Measurements from ENCODE around the gene WFDC11. TPM values are rescaled to one million over a fixed set of nuclear protein-coding genes. Genes with fewer than 3 reads are reported as not detected.
"Not testable (repeated sequence)": the region's sequence is repeated elsewhere in the genome, so short reads cannot be mapped to it uniquely, and the experiment has no call there.

Gene WFDC11
- polyA plus RNA-seq, 1 donor (not counting 4 experiments of a cell fraction or from before 2014, with no cell fraction given), result not detected

GRCh38 chr20:45672765-45673164 is 2.7 kb upstream of the WFDC11 start:
- H2AFZ ChIP-seq (ENCODE audit: control insufficient read depth, low read length), result no peak overlapping the region
- TF ChIP-seq EZH2 (IDR thresholded peaks at IDR 0.05; ENCODE audit: low read length) (no peak), CTCF (optimal IDR thresholded peaks at IDR 0.05 in 1 of 3, IDR thresholded peaks at IDR 0.05 in 1 of 3, conservative IDR thresholded peaks at IDR 0.05 in 1 of 3; ENCODE audit: extremely low read depth in 1 of 3, insufficient read depth in 2 of 3, low read length in 3 of 3) (no peak)
- no peak overlapping the region for H3K9ac ChIP-seq (ENCODE audit: control insufficient read depth, extremely low read depth, insufficient read depth, low read length)
- H3K79me2 ChIP-seq (ENCODE audit: control insufficient read depth, insufficient read depth, low read length), result no peaks in the 10 kb centered on the region
- no peaks in the 10 kb centered on the region for H3K36me3 ChIP-seq (ENCODE audit: control insufficient read depth in 2 of 2, extremely low read depth in 1 of 2, insufficient read depth in 2 of 2, low read length in 2 of 2)
- H3K4me1 ChIP-seq (ENCODE audit: control insufficient read depth, extremely low read depth, insufficient read depth, low read length), result no peaks in the 10 kb centered on the region
- FAIRE-seq (no peak), DNase-seq (ENCODE audit: low read depth, low spot score) (no peak)
- H4K20me1 ChIP-seq (ENCODE audit: control insufficient read depth, extremely low read depth, insufficient read depth, low read length), result no peaks in the 10 kb centered on the region
- no peak overlapping the region for H3K4me3 ChIP-seq (ENCODE audit: control insufficient read depth in 2 of 3, extremely low read depth in 1 of 3, insufficient read depth in 2 of 3, low read depth in 1 of 3, low read length in 3 of 3)
- no peaks in the 10 kb centered on the region for H3K9me1 ChIP-seq (ENCODE audit: control insufficient read depth, extremely low read depth, insufficient read depth, low read length)
- H3K9me3 ChIP-seq (ENCODE audit: control insufficient read depth, low read depth, low read length), result no peaks in the 10 kb centered on the region
- no peak overlapping the region for H3K27ac ChIP-seq (ENCODE audit: control insufficient read depth, insufficient read depth, low read length)
- no peak overlapping the region for H3K4me2 ChIP-seq (ENCODE audit: control insufficient read depth, extremely low read depth, insufficient read depth, low read depth, low read length)
- no peaks in the 10 kb centered on the region for H3K27me3 ChIP-seq (ENCODE audit: control insufficient read depth, extremely low read depth, insufficient read depth, low read length)
- dilution Hi-C loops (cut with MboI; ENCODE audit: extremely low pct_ligation_motif_present, low sequenced_read_pairs), result no loop called here

GRCh38 chr20:45657038-45657437 is 13.0 kb downstream of the WFDC11 start:
- H3K27ac ChIP-seq (ENCODE audit: control insufficient read depth, insufficient read depth, low read length); H3K9me3 ChIP-seq (ENCODE audit: control insufficient read depth, low read depth, low read length); dilution Hi-C loops (cut with MboI; ENCODE audit: extremely low pct_ligation_motif_present, low sequenced_read_pairs); H4K20me1 ChIP-seq (ENCODE audit: control insufficient read depth, extremely low read depth, insufficient read depth, low read length); H3K4me2 ChIP-seq (ENCODE audit: control insufficient read depth, extremely low read depth, insufficient read depth, low read depth, low read length); H3K4me1 ChIP-seq (ENCODE audit: control insufficient read depth, extremely low read depth, insufficient read depth, low read length); H3K9me1 ChIP-seq (ENCODE audit: control insufficient read depth, extremely low read depth, insufficient read depth, low read length); DNase-seq (ENCODE audit: low read depth, low spot score); H3K27me3 ChIP-seq (ENCODE audit: control insufficient read depth, extremely low read depth, insufficient read depth, low read length); H3K4me3 ChIP-seq (ENCODE audit: control insufficient read depth in 2 of 3, extremely low read depth in 1 of 3, insufficient read depth in 2 of 3, low read depth in 1 of 3, low read length in 3 of 3); FAIRE-seq; H3K79me2 ChIP-seq (ENCODE audit: control insufficient read depth, insufficient read depth, low read length); H3K36me3 ChIP-seq (ENCODE audit: control insufficient read depth in 2 of 2, extremely low read depth in 1 of 2, insufficient read depth in 2 of 2, low read length in 2 of 2); H2AFZ ChIP-seq (ENCODE audit: control insufficient read depth, low read length); H3K9ac ChIP-seq (ENCODE audit: control insufficient read depth, extremely low read depth, insufficient read depth, low read length): not testable (repeated sequence)

GRCh38 chr20:45651726-45652125 is 18.3 kb downstream of the WFDC11 start:
- H3K36me3 ChIP-seq (ENCODE audit: control insufficient read depth in 2 of 2, extremely low read depth in 1 of 2, insufficient read depth in 2 of 2, low read length in 2 of 2); DNase-seq (ENCODE audit: low read depth, low spot score); H3K4me2 ChIP-seq (ENCODE audit: control insufficient read depth, extremely low read depth, insufficient read depth, low read depth, low read length); H2AFZ ChIP-seq (ENCODE audit: control insufficient read depth, low read length); H3K27me3 ChIP-seq (ENCODE audit: control insufficient read depth, extremely low read depth, insufficient read depth, low read length); H3K4me3 ChIP-seq (ENCODE audit: control insufficient read depth in 2 of 3, extremely low read depth in 1 of 3, insufficient read depth in 2 of 3, low read depth in 1 of 3, low read length in 3 of 3); H3K4me1 ChIP-seq (ENCODE audit: control insufficient read depth, extremely low read depth, insufficient read depth, low read length); H4K20me1 ChIP-seq (ENCODE audit: control insufficient read depth, extremely low read depth, insufficient read depth, low read length); H3K79me2 ChIP-seq (ENCODE audit: control insufficient read depth, insufficient read depth, low read length); H3K9me1 ChIP-seq (ENCODE audit: control insufficient read depth, extremely low read depth, insufficient read depth, low read length); dilution Hi-C loops (cut with MboI; ENCODE audit: extremely low pct_ligation_motif_present, low sequenced_read_pairs); H3K27ac ChIP-seq (ENCODE audit: control insufficient read depth, insufficient read depth, low read length); FAIRE-seq; H3K9ac ChIP-seq (ENCODE audit: control insufficient read depth, extremely low read depth, insufficient read depth, low read length); H3K9me3 ChIP-seq (ENCODE audit: control insufficient read depth, low read depth, low read length): not testable (repeated sequence)
